ENCODE data around the gene SLC10A6. TPM values are rescaled to one million over a fixed set of nuclear protein-coding genes. Genes with fewer than 3 reads are reported as not detected.

The SLC10A6 gene
- total and polyA plus RNA-seq, 4 donors = 0.05 to 0.25 TPM; not detected in 2

DNA sequence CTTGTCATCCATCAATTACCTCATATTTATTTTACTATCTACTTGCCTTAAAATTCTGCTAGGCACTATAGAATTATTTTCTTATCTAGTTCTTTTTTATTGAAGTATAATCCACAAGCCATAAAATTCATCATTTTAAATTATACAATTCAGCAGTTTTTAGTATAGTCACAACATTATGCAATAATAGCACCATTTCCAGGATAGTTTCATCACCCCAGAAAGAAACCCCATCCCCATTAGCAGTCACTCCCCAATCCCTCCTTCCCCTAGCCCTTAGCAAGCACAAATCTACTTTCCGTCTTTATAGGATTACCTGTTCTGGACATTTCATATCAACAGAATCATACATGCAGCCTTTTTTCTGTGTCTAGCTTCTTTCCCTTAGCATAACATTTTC is 15.6 kb downstream of the SLC10A6 start:
- peaks cover 0 to 2% (median 0%) of the 10 kb centered on the region in 4 donors for H3K36me3 ChIP-seq (ENCODE audit: control insufficient read depth in 4 of 4, insufficient read depth in 3 of 4, low read depth in 1 of 4, low read length in 3 of 4)
- no peaks in the 10 kb centered on the region for H3K4me1 ChIP-seq (ENCODE audit: control insufficient read depth in 4 of 4, insufficient read depth in 4 of 4, low read length in 3 of 4)
- no peak overlapping the region for H3K9ac ChIP-seq (ENCODE audit: low read depth in 1 of 2, low read length in 2 of 2)
- WGBS = 95% methylated on average over 1 of the region's 1 CpG
- no peak overlapping the region for H3K27ac ChIP-seq (ENCODE audit: low read depth in 1 of 2, low read length in 2 of 2)
- no peaks in the 10 kb centered on the region for H3K27me3 ChIP-seq (ENCODE audit: control insufficient read depth in 4 of 4, insufficient read depth in 4 of 4, low read length in 3 of 4)
- no peaks in the 10 kb centered on the region for H3K9me3 ChIP-seq (ENCODE audit: control insufficient read depth in 4 of 4, low read length in 3 of 4)
- H3K4me3 ChIP-seq (ENCODE audit: low read depth in 1 of 3, low read length in 3 of 3) = no peak overlapping the region
- TF ChIP-seq, protein P1, sequence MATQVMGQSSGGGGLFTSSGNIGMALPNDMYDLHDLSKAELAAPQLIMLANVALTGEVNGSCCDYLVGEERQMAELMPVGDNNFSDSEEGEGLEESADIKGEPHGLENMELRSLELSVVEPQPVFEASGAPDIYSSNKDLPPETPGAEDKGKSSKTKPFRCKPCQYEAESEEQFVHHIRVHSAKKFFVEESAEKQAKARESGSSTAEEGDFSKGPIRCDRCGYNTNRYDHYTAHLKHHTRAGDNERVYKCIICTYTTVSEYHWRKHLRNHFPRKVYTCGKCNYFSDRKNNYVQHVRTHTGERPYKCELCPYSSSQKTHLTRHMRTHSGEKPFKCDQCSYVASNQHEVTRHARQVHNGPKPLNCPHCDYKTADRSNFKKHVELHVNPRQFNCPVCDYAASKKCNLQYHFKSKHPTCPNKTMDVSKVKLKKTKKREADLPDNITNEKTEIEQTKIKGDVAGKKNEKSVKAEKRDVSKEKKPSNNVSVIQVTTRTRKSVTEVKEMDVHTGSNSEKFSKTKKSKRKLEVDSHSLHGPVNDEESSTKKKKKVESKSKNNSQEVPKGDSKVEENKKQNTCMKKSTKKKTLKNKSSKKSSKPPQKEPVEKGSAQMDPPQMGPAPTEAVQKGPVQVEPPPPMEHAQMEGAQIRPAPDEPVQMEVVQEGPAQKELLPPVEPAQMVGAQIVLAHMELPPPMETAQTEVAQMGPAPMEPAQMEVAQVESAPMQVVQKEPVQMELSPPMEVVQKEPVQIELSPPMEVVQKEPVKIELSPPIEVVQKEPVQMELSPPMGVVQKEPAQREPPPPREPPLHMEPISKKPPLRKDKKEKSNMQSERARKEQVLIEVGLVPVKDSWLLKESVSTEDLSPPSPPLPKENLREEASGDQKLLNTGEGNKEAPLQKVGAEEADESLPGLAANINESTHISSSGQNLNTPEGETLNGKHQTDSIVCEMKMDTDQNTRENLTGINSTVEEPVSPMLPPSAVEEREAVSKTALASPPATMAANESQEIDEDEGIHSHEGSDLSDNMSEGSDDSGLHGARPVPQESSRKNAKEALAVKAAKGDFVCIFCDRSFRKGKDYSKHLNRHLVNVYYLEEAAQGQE (IDR thresholded peaks at IDR 0.05) = no peak
- TF ChIP-seq HNF4G (IDR thresholded peaks at IDR 0.05) (no peak), TAF1 (conservative IDR thresholded peaks at IDR 0.05) (no peak), JUND (IDR thresholded peaks at IDR 0.05) (no peak), FOXA1 (IDR thresholded peaks at IDR 0.05) (no peak), YY1 (IDR thresholded peaks at IDR 0.05) (no peak), EGR1 (IDR thresholded peaks at IDR 0.05; ENCODE audit: low read depth in 2 of 2) (no peak), FOXA2 (IDR thresholded peaks at IDR 0.05) (no peak), GABPA (IDR thresholded peaks at IDR 0.05 in 1 of 2, conservative IDR thresholded peaks at IDR 0.05 in 1 of 2) (no peak), RAD21 (IDR thresholded peaks at IDR 0.05) (no peak), HNF4A (conservative IDR thresholded peaks at IDR 0.05) (no peak), SP1 (IDR thresholded peaks at IDR 0.05) (no peak)
- TF ChIP-seq, protein P2, sequence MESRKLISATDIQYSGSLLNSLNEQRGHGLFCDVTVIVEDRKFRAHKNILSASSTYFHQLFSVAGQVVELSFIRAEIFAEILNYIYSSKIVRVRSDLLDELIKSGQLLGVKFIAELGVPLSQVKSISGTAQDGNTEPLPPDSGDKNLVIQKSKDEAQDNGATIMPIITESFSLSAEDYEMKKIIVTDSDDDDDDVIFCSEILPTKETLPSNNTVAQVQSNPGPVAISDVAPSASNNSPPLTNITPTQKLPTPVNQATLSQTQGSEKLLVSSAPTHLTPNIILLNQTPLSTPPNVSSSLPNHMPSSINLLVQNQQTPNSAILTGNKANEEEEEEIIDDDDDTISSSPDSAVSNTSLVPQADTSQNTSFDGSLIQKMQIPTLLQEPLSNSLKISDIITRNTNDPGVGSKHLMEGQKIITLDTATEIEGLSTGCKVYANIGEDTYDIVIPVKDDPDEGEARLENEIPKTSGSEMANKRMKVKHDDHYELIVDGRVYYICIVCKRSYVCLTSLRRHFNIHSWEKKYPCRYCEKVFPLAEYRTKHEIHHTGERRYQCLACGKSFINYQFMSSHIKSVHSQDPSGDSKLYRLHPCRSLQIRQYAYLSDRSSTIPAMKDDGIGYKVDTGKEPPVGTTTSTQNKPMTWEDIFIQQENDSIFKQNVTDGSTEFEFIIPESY (IDR thresholded peaks at IDR 0.05) = no peak
- TF ChIP-seq, protein P3, sequence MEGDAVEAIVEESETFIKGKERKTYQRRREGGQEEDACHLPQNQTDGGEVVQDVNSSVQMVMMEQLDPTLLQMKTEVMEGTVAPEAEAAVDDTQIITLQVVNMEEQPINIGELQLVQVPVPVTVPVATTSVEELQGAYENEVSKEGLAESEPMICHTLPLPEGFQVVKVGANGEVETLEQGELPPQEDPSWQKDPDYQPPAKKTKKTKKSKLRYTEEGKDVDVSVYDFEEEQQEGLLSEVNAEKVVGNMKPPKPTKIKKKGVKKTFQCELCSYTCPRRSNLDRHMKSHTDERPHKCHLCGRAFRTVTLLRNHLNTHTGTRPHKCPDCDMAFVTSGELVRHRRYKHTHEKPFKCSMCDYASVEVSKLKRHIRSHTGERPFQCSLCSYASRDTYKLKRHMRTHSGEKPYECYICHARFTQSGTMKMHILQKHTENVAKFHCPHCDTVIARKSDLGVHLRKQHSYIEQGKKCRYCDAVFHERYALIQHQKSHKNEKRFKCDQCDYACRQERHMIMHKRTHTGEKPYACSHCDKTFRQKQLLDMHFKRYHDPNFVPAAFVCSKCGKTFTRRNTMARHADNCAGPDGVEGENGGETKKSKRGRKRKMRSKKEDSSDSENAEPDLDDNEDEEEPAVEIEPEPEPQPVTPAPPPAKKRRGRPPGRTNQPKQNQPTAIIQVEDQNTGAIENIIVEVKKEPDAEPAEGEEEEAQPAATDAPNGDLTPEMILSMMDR (IDR thresholded peaks at IDR 0.05; ENCODE audit: low read depth, low read length, missing input control) = no peak
- TF ChIP-seq, protein P4, sequence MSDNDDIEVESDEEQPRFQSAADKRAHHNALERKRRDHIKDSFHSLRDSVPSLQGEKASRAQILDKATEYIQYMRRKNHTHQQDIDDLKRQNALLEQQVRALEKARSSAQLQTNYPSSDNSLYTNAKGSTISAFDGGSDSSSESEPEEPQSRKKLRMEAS (IDR thresholded peaks at IDR 0.05) = no peak
- TF ChIP-seq, protein P5, sequence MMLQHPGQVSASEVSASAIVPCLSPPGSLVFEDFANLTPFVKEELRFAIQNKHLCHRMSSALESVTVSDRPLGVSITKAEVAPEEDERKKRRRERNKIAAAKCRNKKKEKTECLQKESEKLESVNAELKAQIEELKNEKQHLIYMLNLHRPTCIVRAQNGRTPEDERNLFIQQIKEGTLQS (IDR thresholded peaks at IDR 0.05) = no peak
- DNase-seq (ENCODE audit: low spot score) = no peak
